ENCODE data around the gene NCAPH2. TPM values are rescaled to one million over a fixed set of nuclear protein-coding genes. Genes with fewer than 3 reads are reported as not detected.
"Not testable (repeated sequence)": the region's sequence is repeated elsewhere in the genome, so short reads cannot be mapped to it uniquely, and the experiment has no call there.

Gene NCAPH2
- polyA plus RNA-seq, 3 donors: 23.6 to 35.0 (median 31.3) TPM

DNA sequence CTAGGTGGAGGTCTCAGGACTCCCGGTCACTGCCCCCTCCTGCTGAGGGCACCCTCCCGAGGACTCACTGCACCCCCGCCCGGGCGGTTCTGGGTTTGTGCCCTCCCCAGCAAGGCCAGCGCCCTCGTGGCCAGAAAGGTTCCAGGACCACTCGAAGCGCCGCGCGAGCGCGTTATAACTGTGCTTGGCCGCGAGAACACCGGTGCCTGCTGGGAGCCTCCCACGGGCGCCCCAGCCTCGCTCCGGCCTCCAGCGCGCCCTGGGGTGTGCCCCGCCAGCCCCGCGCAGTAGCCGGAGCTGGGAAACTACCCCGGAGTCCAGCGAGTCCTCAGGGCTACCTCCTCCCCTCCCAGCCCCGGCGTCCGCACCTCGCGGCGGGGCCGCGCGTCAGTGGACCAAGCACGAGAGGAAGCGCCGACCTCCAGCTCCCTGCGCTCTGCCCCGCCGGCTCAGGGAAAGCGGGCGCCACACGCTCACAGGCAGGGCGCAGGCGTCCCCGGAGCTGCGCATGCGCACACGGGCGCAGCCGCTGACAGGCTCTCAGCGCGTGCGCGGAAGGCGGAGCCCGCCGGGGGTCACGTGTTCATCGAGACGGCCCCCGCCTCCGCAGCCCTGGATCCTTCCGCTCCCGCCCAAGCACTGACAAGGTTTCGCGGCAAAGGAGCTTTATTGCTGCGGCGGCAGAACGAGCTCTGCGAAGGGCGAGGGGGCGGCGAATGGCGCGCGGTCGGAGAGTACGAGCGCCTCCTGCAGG, 17.3 kb downstream of the NCAPH2 start, which contains the start of gene SCO2:
Gene SCO2, minus strand, starts transcription at position 495 of the 754 bp plus-strand sequence. CDS start 1,187 bp downstream, outside the sequence.
- H3K27ac ChIP-seq (ENCODE audit: low read depth, low read length): peak within 1 kb of the TSS; percentile 94
- WGBS, 3 donors: 0 to 1% (median 0%) methylated on average over 78 to 84 of the region's 84 CpGs

GRCh38 chr22:50525858-50526107, 17.8 kb downstream of the NCAPH2 start:
- 0 to 1% (median 0%) methylated on average over 15 to 33 of the region's 33 CpGs for WGBS, 3 donors

DNA sequence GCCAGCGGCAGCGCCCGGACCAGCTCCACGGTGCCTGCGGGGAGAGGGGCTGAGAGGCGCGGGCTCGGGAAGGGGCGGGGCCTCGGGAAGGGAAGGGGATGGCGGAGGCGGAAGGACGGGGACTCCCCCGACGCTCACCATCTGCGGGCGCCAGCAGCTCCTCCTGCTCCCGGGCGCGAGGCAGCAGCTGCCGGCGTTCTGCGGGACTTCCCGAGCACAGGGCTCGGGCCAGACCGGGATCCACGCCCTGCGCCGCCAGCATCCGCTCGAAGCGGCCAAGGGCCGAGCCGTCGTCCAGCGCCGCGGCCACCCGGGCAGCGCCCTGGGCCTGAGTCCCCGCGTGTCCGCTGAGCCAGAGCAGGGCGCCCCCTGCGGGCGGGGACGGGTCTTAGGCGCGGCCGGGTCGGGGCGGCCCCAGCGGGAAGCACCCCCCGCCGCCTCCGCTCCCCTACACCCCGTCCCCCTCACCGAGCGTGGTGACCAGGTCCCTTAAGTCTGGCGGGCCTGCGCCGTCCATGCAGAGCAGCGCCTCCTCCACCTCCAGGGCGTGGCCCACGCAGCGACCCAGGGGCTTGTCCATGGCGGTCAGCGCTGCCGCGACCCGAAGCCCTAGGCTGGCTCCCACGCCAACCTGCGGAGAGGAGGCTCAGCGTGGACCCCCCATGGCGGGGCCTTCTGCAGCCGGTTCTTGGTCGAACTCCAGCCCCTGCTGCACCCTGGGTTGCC, 18.2 kb downstream of the NCAPH2 start:
- H3K27ac ChIP-seq (ENCODE audit: low read depth, low read length): peak overlapping the region; percentile 94
- 1 to 4% (median 1%) methylated on average over 60 to 77 of the region's 77 CpGs for WGBS, 3 donors

More at GRCh38 chr22:50525858-50526107, 17.8 kb downstream of the NCAPH2 start:
- H3K27ac ChIP-seq (ENCODE audit: low read depth, low read length): peak overlapping the region; percentile 94

GRCh38 chr22:50526834-50527801, 19.1 kb downstream of the NCAPH2 start:
- H3K27ac ChIP-seq (ENCODE audit: low read depth, low read length): peak overlapping the region; percentile 94
- 37 to 62% (median 37%) methylated on average over 29 of the region's 29 CpGs for WGBS, 3 donors

- no peak overlapping the region for H3K27ac ChIP-seq (ENCODE audit: low read depth, low read length)
- 89 to 90% (median 90%) methylated on average over 18 of the region's 18 CpGs for WGBS, 3 donors
Observed at GRCh38 chr22:50527921-50528681, 20.1 kb downstream of the NCAPH2 start.

DNA sequence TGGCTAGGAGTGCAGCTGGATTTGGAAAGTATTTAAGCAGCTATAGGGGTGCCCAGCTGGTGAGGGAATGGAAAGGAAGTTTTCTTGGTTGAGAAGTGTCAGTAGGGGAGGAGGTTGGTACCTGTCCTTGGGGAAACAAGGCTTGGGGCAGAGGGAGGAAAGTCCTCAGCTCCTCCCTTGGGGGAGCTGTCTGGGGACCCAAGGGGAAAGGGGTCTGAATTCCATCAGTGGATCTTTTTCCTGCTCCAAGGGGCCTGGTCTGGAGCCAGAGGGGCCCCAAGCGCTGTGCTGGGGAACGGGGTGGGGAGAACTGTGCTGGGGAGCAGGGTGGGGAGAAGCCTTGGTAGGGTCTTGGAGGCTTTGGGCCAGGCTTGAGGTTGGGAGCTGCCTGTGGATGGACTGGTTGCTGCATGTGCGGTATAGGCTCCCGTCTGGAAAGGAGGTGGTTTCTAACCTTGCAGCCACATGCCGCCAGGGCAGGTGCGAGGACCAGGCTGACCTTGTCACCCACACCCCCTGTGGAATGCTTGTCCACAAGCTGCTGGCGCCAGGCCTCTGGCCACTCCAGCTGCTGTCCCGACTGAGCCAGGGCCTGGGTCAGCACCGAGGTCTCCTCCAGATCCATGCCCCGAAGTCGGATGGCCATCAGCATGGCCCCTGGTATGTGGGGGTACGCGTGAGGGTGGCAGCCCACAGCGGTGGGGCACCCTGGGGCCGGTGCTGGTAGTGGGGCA, 20.8 kb downstream of the NCAPH2 start:
- WGBS, 3 donors: 55 to 73% (median 72%) methylated on average over 14 to 15 of the region's 15 CpGs
- H3K27ac ChIP-seq (ENCODE audit: low read depth, low read length): no peak overlapping the region

DNA sequence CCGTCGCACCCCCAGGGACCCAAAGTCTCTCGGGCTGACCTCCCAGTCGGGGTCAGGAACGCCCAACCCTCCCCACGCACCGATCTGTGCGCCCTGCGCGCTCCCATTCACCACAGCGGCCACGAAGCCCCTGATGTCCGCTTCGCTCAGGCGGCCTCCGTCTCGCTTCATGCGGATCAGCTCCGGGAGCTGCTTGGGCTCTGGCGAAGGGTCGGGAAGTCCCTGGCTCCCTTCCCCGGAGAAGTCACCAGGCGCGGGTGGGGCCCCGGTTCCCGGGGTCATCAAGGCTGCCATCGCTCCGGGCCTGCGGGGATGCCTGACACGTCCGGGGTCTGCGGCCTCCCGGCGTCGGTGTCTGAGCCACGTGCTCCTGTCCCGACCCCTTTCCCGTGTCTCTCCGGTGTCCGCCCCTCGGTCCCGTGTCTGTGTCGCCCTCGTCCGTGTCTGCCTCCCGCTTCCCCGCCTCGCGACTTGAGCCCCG, 21.4 kb downstream of the NCAPH2 start:
- H3K27ac ChIP-seq (ENCODE audit: low read depth, low read length): peak overlapping the region; percentile 53
- 12 to 22% (median 16%) methylated on average over 49 to 50 of the region's 50 CpGs for WGBS, 3 donors

DNA sequence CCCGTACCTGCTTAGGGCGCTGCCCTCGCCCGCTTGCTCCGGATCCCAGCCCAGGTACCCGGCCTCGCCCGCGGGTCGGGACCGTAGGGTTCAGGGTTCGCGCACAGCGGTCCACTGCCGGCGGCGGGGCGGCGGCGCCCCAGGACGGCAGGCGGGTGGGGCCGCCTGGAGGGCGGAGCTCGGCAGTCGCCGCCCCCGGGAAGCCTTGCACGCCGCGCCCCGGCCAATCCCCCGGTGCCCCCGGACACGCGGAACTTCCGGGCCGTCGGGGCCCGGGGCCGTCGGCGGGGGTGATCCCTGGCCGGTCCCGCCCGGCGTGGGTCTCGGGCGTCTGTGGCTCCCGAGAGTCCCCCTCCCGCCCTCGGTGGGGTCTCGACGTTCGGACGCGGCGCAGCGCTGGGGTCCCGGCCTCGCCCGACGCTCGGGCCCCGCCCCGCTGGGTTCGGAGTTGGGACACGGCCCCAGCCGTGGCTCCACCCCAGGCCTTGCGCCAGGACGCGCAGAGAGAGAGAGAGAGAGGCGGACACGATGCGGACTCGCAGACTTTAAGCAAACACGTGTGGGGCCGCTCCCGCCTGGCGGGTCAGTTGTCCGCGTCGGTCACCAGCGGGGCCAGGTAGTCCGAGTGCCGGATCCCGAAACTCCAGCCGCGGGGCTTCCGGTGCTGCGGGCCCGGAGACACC, 22.0 kb downstream of the NCAPH2 start, which contains the start of gene TYMP:
Gene TYMP, minus strand, starts transcription at position 116 of the 683 bp plus-strand sequence. CDS start 303 bp downstream, outside the sequence.
- H3K27ac ChIP-seq (ENCODE audit: low read depth, low read length): peak within 1 kb of the TSS; percentile 98
- WGBS, 3 donors: 0 to 1% (median 1%) methylated on average over 74 to 92 of the region's 92 CpGs

DNA sequence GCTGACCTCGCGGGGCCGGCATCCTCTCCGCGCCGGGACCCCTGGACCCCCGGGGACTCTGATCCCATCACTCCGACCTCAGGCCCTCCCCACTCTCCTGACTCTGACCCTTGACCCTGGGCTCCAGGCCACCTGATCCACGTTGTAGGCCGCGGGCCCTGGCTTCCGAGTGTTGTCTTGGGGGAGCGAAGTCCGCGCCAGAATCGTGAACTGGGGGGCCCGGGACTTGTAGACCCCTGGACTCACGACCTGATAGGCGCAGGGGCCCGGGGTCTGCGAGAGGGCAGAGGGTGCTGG, 22.5 kb downstream of the NCAPH2 start:
- H3K27ac ChIP-seq (ENCODE audit: low read depth, low read length): peak overlapping the region; percentile 98
- WGBS, 3 donors: 1 to 3% (median 1%) methylated on average over 20 to 21 of the region's 21 CpGs

DNA sequence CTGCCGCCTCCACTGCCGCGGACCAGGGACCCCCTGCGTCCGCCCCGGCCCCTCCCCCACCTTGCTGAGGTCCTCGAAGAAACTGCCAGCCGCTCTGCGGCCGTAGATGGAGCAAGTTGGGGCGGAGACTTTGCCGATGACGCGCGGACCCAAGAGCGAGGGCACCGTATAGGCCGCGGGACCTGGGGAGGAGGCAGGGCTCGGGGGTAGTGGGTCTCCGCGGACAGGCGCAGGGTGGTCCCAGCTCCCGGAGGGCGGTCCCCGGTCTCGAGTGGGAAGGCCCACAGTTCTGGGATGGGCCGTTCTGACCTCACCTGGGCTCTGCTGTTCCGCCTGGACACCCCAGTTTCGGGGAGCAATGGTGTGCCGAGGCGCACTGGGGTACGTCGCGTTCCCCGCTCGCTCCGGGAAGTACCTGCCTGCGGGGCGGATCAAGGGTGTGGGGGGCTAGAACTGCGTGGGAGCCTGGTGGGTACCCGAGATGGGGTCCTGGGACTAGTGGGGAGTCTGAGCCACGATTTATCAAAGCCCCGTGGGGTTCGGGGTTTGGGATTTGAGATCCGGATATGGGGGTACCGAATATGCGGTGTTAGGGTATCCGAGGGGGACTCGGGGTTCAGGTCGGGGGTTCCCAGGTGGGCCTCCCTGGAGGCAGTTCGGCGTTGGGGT, 23.0 kb downstream of the NCAPH2 start:
- peak overlapping the region; percentile 98 for H3K27ac ChIP-seq (ENCODE audit: low read depth, low read length)
- 1 to 5% (median 2%) methylated on average over 50 to 53 of the region's 53 CpGs for WGBS, 3 donors

DNA sequence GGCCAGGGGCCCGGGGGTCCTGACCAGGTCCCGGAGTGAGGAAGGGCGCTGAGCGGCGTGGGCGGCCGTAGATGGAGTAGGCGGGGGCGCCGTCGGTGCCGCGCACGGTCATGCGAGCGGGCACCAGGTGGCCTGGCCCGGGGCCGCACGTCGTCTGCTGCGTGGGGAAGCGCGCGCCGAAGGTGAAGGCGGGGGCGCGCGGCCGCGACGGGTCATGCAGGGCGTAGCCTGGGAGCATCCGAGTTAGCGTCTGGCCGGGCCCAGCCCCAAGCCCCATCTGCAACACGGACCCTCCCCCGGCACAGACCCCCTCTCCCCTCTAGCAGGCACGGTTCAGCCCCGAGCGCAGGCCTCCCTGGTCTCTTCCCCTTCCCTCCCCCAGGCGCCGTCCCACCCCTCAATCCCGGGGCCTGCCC, 23.5 kb downstream of the NCAPH2 start:
- H3K27ac ChIP-seq (ENCODE audit: low read depth, low read length): peak overlapping the region; percentile 98
- 0 to 1% (median 0%) methylated on average over 24 to 44 of the region's 44 CpGs for WGBS, 3 donors

DNA sequence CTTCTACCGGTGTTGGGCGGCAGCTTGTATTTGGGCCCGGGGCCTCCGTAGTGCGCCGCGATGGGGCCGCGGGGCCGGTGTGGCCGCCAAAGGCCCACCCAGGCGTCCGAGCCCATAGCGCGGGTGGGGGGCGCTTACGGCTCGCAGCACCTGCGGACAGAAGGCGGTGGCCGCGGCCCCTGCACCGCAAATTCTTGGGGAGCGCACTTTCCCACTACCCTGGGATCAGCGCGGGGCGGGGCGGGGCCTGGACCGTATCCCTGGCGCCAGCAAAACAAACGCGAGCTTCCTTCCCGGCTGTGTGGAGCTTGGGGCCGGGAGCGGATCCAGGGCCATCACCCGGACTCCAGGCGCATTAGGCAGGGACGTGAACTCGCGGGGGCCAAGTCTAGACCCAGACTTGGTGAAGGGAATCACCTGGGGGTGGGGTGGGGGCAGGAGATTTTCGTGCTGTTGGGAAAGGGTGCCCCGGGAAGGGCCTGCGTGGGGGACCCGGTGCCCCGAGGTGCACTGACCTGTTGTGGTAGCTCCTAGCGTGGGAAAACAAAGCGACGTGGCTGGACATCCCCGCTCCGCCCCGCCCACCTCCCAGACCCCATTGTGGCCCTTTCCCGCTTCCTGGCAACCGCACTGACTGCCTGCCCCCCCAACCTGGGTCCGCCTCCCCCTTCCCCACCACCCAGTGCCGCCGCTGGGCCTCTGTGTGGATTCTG, 24.1 kb downstream of the NCAPH2 start:
- peak overlapping the region; percentile 98 for H3K27ac ChIP-seq (ENCODE audit: low read depth, low read length)
- WGBS, 3 donors: 1 to 3% (median 2%) methylated on average over 51 to 56 of the region's 56 CpGs

DNA sequence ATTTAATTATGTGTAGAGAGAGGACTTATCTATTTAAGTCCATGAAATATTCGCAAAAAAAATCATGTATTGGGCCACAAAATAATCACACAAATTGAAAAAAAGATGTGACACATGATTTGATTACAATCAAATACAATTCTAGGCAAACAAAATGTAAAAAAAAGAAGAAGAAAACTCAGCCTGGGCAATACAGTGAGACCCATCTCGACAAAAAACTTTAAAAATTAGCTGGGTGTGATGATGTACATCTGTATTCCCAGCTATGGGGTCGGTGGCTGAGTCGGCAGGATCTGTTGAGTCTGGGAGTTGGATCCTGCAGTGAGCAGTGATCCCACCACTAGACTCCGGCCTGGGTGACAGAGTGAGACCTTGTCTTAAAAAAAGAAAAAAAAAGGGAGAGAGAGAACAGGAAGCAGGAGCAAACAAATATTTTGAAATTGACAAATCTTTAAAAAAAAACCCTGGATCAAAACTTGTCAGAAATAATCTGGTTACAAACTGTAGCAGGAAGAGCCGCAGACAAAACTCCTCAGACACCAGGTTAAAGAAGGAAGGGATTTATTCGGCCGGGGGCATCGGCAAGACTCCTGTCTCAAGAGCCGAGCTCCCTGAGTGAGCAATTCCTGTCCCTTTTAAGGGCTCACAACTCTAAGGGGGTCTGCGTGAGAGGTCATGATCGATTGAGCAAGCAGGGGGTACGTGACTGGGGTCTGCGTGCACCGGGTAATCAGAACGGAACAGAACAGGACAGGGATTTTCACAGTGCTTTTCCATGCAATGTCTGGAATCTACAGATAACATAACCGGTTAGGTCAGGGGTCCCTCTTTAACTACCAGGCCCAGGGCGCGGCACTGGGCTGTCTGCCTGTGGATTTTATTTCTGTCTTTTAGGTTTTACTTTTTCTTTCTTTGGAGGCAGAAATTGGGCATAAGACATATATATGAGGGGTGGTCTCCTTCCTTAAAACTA, 25.1 kb downstream of the NCAPH2 start:
- WGBS, 3 donors: 65 to 84% (median 82%) methylated on average over 19 of the region's 19 CpGs
- peak overlapping the region; percentile 98 for H3K27ac ChIP-seq (ENCODE audit: low read depth, low read length)

DNA sequence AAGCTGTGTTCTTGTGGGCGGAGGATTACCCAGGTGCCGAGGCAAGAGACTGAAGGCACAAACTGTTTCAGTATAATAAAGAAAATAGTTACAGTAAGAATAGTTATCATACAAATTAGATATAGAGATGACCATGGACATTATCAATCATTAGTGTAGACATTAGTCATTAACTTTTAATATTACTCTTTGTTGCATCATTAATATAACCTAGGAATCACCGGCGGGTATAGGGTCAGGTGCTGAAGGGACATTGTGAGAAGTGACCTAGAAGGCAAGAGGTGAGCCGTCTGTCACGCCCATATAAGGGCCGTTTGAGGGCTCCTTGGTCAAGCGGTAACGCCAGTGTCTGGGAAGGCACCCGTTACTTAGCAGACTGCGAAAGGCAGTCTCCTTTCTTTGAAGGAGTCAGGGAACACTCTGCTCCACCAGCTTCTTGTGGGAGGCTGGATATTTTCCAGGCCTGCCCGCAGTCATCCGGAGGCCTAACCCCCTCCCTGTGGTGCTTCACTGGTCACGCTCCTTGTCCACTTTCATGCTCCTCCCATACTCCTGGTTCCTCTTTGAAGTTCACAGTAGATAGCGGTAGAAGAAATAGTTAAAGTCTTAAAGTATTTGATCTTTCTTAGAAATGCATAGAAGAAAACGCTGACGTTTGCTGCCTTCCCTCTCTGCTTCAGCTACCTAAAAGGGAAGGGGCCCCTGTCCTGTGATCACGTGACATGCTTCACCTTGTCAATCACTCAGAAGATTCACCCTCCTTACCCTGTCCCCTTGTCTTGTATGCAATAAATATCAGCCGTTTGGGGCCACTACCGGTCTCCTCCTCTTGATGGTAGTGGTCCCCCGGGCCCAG, 26.1 kb downstream of the NCAPH2 start:
- 43 to 55% (median 44%) methylated on average over 21 of the region's 21 CpGs for WGBS, 3 donors

More for the DNA sequence above, 26.1 kb downstream of the NCAPH2 start:
- H3K27ac ChIP-seq (ENCODE audit: low read depth, low read length): not testable (repeated sequence)
